Raji (cell line): ENCODE results near the gene CLCNKA.

ENCODE experiments used
- POLR2A ChIP-seq: IDR thresholded peaks from 2 replicates; pipeline ENCODE4 v1.6.1; 2011; ENCODE audit warnings: low read depth, low read length, control low read depth; ENCODE audit not compliant: insufficient read depth

Gene CLCNKA

DNA sequence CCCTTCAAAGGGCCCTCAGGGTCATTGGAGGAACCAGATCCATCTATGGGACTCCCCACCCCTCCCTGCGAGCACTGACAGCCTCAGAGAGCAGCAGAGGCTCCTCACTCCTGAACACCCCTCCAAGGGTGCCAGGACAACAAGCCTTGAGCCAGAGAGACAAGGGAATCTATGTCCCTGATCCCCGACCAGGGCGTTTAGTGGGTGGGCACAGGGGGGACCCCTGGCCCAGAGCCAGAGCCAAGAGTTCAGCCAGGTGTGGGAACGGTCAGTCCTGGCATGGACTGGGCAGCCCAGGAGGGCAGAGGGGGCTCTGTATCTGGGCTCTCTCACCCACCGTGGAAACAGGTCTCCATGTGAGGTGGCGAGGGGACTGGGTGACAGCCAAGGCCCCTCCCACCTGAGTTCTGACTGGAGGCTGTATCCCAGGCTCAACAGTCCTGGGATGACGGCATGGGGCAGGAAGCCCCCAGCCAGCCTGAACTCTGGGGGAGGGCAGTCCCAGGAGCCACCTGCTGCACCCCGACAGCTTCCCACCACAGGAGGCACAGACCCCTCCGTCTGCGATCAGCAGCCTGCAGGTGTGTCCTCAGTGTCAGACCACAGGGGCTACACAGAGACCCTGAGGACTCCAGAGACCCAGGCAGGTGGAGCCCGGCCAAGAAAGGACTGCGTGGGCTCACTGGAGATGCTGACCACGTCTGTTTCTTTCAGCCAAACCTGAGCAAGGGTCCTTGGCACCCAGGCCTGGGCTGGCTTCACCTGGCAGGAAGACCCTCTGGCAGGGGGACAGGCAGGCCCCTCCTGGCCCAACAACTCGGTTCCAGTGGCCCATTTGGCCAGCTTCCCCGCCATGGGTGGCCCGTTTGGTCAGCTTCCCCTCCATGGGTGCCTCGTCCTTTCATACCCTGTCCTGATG, 29.0 kb upstream of the CLCNKA start:
- TF ChIP-seq POLR2A: no peak

DNA sequence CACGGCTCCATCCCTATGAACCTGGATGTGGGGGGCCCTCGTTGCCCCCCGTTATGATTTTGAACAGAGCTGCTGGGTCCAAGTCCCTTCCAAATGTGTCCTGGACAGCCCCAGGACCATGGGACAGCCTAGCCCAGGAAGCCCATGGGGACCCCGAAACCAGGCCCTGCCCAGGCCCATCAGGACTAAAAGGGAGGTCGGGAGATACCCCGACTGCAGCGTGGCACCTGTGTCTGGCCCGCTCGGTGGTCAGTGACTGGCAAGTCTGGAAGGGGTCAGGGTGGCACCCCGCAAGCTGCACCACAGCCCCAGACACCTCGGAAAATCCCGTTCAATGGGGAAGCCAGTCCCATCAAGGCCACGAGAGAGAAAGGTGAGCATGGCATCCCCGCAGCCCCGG, 28.2 kb upstream of the CLCNKA start:
- TF ChIP-seq POLR2A: no peak

DNA sequence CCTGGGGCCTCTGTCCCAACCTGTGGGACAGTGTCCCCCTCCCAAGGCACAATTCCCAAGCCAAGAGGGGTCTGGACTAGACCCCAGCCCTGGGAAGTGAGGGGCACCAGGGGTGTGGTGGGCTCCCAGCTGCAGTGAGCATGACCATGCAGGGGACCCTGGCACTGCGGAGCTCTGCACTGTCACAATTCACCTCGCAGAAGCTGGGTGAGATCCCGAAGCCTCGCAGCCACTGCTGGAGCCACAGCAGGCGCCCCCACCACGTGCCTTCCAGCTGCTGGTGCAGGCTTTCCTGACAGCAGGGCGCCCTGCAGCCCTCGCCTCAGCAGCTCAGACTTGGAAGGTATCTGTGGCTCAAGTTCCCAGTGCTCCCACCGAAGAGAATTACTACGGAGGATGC, 27.8 kb upstream of the CLCNKA start:
- no peak for TF ChIP-seq POLR2A

DNA sequence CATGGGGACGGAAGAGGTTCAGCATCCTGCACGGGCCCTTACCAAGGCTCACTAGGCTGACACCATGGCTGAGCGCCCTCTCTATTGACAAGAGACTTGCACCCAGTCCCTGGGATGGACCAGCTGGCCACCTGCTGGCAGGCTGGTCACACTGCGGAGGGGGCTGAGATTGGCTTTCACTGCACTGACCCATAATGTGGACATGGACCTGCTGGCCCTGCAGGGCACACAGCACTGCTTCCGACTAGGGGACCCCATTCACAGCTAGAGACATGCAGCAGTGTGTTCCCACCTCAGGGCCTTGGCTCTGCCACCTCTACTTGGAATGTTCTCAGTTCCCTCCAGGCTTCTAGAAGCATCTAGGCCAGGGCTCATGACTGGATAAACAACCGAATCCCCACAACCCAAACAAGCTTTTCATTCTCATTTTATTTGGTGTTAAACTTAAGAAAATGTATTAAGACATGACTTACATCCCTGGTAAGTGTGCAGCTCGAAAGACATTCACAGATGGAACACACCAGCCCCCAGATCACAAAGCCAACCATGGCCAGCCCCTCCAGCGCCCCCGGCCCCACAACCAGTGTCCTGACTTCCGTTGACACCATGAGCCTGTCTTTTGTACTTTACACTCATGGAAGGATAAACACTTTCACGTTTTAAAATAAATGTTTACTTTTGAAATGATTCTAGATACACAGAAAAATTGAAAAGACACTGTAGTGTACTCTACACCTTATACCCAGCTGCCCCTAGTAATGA, 27.1 kb upstream of the CLCNKA start:
- no peak for TF ChIP-seq POLR2A

DNA sequence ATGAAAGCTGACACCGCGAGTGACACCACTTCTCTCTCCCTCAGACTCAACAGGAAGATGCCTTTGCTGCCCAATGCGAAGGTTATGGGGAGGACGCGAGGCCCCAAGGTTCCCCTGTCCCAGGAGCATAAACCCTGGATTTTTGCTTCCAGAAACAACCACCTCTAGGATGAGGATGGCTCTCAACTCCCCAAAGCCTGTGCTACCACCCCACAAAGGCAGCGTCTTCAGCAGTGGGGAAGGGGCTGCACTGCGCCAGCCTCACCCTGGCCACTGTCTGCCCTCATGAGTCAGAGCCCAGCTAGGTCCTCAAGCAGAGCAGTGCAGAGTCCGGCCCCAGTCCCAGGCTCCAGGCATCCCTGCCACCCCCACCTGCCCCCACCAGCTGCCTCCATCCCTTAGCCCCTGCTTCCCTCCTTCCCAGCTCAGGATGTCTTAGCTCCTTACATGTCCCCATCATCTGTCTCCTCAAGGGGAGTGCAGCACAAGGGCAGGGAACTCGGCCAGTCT, 24.7 kb upstream of the CLCNKA start:
- TF ChIP-seq POLR2A: no peak

DNA sequence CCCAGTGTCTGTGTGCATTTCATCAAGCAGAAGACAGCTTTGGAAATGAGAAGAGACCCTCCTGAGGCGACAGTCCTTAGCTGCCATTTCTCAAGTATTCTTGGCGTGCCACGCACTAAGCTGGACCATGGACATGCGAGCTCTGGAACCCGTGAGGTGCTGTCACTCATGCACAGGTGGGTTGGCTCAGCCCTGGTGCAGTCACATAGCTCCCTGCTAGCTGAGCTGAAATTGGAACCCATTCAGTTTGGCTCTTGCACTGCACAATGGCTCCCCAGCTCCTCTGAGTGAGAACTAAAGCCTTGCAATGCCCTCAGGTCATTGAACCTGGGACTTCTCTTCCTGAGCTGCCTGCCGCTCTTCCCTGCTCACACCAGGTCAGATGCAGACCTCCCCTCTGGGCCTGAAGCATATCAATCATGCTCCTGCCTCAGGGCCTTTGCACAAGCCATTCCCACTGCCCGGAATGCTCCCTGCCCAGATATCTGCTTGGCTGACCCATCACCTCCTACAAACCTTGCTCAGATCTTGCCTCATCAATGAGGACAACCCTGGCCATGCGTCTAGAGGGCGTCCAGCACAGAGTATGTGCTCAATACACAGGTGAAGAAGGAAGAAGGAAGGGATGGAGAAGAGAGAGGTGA, 24.1 kb upstream of the CLCNKA start:
- no peak for TF ChIP-seq POLR2A

DNA sequence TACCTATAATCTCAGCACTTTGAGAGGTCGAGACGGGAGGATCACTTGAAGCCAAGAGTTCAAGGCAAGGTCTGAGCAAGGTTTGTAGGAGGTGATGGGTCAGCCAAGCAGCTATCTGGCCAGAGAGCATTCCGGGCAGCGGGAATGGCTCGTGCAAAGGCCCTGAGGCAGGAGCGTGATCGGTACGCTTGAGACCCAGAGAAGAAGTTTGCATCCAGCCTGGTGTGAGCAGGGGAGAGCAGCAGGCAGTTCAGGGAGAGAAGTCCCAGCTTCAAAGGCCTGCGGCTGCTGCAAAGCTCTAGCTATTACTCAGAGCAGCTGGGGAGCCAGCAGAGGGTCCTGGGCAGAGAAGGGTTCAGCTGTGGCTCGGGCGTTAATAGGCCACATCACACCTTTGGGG, 22.9 kb upstream of the CLCNKA start:
- no peak for TF ChIP-seq POLR2A

DNA sequence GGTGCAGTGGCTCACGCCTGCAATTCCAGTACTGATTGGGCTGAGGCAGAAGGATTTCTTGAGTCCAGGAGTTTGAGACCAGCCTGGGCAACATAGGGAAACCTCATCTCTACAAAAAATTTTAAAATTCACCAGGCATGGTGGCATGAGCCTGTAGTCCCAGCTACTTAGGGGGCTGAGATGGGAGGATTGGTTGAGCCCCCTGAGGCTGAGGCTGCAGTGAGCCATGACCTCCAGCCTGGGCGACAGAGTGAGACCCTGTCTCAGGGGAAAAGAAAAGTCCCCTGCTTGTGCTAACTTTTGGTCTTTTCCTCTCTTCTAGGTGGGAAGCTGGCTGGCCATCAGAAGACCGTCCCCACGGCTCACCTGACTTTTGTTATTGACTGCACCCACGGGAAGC, 16.2 kb upstream of the CLCNKA start:
- TF ChIP-seq POLR2A: no peak

DNA sequence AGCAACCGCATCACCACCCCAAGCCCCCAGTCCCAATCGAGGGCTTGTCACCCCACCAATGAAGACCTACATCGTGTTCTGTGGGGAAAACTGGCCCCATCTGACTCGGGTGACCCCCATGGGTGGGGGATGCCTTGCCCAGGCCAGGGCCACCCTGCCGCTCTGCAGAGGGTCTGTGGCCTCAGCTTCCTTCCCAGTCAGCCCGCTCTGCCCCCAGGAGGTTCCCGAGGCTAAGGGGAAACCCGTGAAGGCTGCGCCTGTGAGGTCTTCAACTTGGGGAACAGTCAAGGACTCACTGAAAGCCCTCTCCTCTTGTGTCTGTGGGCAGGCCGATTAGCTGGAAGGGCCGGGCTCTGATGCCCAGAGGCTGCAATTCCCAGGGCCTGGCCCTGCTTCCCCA, 15.8 kb upstream of the CLCNKA start:
- no peak for TF ChIP-seq POLR2A

DNA sequence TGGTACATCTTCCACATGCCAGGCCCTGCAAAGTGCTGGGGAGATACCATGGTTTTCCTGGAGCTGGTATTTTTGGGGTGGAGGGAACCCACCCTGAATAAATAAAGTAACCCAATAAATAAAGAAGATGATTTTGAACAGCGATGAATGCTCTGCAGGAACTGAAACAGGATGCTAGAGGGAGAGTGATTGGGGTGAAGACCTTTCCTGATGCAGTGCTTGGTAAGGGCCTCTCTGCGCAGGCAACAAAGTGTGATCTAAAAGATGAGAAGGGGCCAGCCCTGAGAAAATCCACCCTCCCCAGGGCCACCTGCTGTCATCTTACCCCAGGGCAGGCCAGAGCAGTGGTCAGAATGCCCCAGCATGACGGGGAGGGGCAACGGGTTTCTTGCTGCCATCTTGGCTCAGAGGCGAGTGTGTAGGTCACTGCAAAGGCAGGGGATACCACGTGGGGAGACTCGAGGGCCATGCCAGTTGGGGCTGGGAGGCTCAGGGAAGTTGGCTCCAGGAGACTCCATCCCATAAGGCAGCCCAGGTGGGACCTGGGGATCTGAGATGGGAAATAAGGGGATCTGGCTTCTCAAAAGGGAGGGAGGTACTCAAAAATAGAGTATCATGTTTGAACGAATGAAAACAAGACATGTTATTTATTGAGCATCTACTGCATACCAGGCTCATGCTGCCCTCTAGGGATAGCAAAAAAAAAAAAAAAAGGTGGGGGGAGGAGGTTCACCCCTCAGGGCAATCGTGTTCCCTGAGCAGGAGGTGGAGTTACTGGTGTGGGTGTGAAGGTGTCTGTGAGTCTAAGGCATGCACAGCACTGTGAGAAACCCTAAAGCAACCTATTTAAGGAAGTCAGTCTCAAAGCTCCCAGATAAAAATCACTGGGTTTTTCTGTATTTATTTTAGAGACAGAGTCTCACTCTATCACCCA, 15.0 kb upstream of the CLCNKA start:
- TF ChIP-seq POLR2A: no peak

DNA sequence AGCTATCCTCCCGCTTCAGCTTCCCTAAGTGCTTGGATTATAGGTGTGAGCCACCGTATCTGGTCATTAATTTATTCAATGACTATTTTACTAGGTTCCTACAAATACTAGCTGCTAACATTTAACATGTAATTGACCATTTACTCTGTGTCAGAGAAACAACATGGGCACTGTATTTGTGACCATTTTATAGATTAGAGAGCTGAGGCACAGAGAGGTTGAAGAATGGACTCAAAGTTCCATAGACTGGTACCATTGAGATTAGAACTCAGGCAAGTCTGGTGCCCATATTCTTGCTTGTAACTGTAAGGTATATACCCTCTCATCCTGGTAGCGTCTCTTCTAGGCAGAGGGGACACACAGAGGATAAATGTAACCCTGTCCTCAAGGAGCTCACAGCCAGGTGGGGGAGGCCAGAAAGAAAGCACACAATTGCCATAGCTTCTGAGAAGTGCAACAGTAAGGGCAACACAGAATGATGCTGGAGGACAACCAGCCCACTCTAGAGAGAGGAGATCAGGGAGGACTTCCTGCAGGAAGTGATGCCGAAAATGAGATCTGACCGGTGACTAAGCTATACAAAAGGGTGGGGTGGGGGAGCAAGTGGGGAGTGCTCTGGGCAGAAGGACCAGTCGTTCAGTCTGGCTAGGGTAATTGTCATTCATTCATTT, 14.0 kb upstream of the CLCNKA start:
- TF ChIP-seq POLR2A: no peak

DNA sequence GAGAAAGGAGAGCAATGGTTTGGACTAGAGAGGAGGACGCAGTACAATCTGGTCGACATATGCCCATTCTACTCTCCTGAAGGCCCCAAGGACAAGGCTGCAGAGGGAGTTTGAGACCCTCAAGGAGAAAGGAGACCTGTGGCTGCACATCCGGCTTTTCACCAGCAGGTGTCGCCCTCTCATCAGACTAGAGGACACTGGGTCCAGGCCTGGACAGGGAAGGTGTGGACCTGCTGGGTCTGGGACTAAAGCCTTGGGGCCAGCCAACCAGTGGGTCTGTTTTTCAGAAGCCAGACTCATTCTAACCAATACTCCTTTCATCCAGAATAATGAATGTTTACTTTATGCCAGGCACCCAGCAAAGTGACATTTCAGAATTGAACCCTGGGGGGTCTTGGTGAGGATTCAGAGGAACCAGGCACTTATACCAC, 12.8 kb upstream of the CLCNKA start:
- TF ChIP-seq POLR2A: no peak

DNA sequence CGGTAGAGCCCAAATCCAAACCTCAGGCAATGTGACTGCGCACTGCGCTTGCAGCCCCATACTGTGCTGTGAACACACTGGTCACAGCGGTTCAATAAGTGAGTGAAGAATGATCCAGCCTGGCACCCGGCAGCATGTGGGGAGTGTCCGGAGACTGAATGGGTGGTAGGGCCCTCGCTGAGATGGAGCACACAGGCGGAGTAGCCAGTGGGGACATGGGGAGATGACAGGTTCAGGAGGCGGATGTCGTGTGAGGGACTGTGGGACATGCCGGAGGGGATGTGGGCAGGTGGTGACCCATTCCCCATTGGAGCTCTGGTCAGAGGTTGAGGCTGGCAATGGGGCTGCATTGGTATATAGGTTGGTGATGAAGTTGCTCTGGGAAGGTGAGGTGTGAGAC, 12.2 kb upstream of the CLCNKA start:
- no peak for TF ChIP-seq POLR2A

DNA sequence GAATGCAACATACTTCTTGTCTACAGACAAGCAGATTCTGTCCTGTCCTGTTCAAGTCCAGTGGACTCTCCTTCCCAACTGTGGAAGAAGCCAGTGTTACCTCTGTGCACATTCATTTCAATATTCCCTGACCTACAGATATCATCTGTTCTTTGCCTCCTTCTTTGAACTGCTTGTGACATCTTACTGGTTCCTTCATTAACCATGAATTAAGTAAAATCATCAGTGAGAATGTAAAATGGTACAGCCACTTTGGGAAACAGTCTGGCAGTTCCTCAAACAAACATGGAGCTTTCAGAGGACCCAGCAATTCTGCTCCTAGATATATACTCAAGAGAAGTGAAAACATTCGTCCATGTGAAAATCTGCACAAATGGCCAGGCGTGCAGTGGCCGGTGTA, 11.0 kb upstream of the CLCNKA start:
- no peak for TF ChIP-seq POLR2A
